ENCODE results near the gene ADAM15. TPM values are rescaled to one million over a fixed set of nuclear protein-coding genes. Genes with fewer than 3 reads are reported as not detected.

Gene ADAM15
- total RNA-seq, 4 donors from 2014 or later: 58.6 to 270 (median 153) TPM

GRCh38 chr1:155072531-155073289, 21.6 kb downstream of the ADAM15 start:
- Histone ChIP-seq H3K9me3 (no peaks in the 10 kb centered on the region), H3K4me1 (peaks cover 0 to 5% of the 10 kb centered on the region in 2 donors), H3K36me3 (no peaks in the 10 kb centered on the region), H3K4me3 (no peak overlapping the region), H3K27me3 (no peaks in the 10 kb centered on the region), H3K27ac (no peak overlapping the region)
- intact Hi-C loops (cut with DNase I; ENCODE audit: low total_unique reads): no loop called here
- TF ChIP-seq POLR2A (IDR thresholded peaks at IDR 0.05): no peak
- no peak for TF ChIP-seq CTCF (IDR thresholded peaks at IDR 0.05)
- DNase-seq: no peak

DNA sequence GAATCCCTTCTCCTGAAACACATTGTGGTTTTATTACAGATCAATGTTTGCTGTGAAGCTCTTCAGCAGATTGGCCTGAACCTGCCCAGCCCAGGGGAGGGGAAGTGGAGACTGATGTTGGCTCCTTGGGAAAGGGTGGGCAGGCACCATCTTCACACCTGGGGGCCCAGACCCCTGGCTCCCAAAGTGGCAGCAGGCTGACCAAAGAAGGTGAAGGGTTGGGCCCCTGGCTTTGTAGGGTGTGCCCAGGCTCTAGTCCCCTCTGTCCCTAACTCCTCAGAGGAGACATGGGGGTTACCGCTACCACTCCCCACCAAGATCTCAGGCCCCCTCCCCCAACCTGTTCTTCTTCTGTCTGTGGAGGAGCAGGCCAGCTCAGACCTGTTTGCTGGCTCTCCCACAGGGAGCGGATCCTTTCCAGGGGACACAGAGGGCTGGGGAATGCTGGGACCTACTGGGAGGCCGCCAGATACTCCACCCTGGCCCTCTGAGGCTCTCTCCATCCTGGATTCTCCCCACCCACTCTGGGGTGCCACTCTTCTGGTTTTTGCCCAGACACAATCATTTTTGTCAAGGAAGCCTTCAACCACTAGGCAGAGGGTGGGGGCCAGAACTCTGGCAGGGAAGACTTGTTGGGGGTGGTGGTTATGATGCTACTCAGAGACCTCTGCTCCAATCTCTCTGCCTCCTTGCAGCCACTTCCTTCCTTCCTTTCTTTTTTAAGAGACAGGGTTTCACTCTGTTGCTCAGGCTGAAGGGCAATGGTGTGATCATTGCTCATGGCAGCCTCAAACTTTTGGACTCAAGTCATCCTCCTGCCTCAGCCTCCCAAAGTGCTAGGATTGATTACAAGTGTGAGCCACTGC, 22.5 kb downstream of the ADAM15 start:
- no peak overlapping the region for H3K27ac ChIP-seq
- H3K27me3 ChIP-seq: no peaks in the 10 kb centered on the region
- H3K4me1 ChIP-seq: peaks cover 0 to 7% of the 10 kb centered on the region in 2 donors
- no peaks in the 10 kb centered on the region for H3K9me3 ChIP-seq
- intact Hi-C loops (cut with DNase I; ENCODE audit: low total_unique reads): no loop called here
- DNase-seq: no peak
- no peak for TF ChIP-seq POLR2A (IDR thresholded peaks at IDR 0.05)
- H3K36me3 ChIP-seq: no peaks in the 10 kb centered on the region
- no peak overlapping the region for H3K4me3 ChIP-seq

DNA sequence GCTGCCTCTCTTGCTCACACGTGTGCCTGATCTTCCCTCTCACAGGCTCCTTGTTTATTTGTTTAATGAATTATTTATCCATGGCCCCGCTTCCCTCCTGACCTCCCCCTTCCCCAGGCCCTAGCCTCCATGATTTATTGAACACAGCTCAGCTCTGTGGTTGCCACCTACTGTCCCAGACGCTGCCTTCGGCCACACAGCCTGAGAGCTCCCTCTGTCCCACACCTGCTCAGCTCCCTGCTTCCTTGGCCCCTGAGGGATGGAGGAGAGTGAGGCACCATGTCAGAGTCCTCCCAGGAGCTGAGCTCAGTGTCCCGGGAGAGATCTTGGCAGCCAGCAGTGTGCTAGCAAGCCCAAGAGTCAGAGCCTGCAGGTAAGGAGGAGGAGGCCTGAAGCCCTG, 24.4 kb downstream of the ADAM15 start:
- no peak overlapping the region for H3K4me3 ChIP-seq
- no peak for DNase-seq
- H3K9me3 ChIP-seq: no peaks in the 10 kb centered on the region
- peaks cover 7 to 10% of the 10 kb centered on the region in 2 donors for H3K27me3 ChIP-seq
- peaks cover 9 to 22% of the 10 kb centered on the region in 2 donors for H3K4me1 ChIP-seq
- intact Hi-C loops (cut with DNase I; ENCODE audit: low total_unique reads): no loop called here
- no peak overlapping the region for H3K27ac ChIP-seq
- no peaks in the 10 kb centered on the region for H3K36me3 ChIP-seq
- TF ChIP-seq POLR2A (IDR thresholded peaks at IDR 0.05): no peak
- TF ChIP-seq CTCF (IDR thresholded peaks at IDR 0.05): no peak

DNA sequence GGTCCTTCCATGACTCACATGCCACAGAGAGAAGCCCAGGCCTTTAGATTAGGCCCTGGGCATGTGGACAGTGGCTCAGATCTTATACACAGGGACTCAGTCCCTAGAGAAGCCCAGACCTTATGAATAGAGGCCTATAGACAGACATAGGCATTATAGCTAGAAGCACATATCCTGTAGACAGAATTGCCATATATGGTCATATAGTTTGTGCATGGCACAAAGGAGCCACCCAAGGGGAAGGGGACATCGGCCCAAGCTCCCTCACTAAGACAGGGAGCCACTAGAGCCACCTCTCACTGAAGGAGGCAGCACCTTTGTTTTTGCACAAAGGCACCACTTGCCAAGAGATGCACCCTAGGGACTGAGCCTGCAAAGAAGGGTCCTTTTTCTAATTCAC, 25.3 kb downstream of the ADAM15 start:
- H3K27ac ChIP-seq: no peak overlapping the region
- intact Hi-C loops (cut with DNase I; ENCODE audit: low total_unique reads): no loop called here
- H3K9me3 ChIP-seq: no peaks in the 10 kb centered on the region
- H3K4me3 ChIP-seq: no peak overlapping the region
- peaks cover 16 to 18% of the 10 kb centered on the region in 2 donors for H3K27me3 ChIP-seq
- H3K36me3 ChIP-seq: no peaks in the 10 kb centered on the region
- no peak for TF ChIP-seq CTCF (IDR thresholded peaks at IDR 0.05)
- no peak for TF ChIP-seq POLR2A (IDR thresholded peaks at IDR 0.05)
- peaks cover 10 to 29% of the 10 kb centered on the region in 2 donors for H3K4me1 ChIP-seq
- DNase-seq: no peak

- peaks cover 10 to 39% of the 10 kb centered on the region in 2 donors for H3K4me1 ChIP-seq
- H3K36me3 ChIP-seq: no peaks in the 10 kb centered on the region
- no peaks in the 10 kb centered on the region for H3K9me3 ChIP-seq
- intact Hi-C loops (cut with DNase I; ENCODE audit: low total_unique reads): no loop called here
- TF ChIP-seq CTCF (IDR thresholded peaks at IDR 0.05): no peak
- TF ChIP-seq POLR2A (IDR thresholded peaks at IDR 0.05): no peak
- H3K4me3 ChIP-seq: no peak overlapping the region
- H3K27me3 ChIP-seq: peaks cover 23 to 27% of the 10 kb centered on the region in 2 donors
- no peak overlapping the region for H3K27ac ChIP-seq
- no peak for DNase-seq
Observed at GRCh38 chr1:155077346-155077745, 26.2 kb downstream of the ADAM15 start.

All from uterus (tissue), 4 donors.